NCI-H345 treated with DMSO at 0.1 percent for 48 hours (cell line): ENCODE measurements around the gene GRAP.

Source experiments
- DNase-seq: peaks from one replicate; lab custom pipeline; 2025; ENCODE audit not compliant: unreplicated experiment; lab: John Stamatoyannopoulos, UW

The GRAP gene

DNA sequence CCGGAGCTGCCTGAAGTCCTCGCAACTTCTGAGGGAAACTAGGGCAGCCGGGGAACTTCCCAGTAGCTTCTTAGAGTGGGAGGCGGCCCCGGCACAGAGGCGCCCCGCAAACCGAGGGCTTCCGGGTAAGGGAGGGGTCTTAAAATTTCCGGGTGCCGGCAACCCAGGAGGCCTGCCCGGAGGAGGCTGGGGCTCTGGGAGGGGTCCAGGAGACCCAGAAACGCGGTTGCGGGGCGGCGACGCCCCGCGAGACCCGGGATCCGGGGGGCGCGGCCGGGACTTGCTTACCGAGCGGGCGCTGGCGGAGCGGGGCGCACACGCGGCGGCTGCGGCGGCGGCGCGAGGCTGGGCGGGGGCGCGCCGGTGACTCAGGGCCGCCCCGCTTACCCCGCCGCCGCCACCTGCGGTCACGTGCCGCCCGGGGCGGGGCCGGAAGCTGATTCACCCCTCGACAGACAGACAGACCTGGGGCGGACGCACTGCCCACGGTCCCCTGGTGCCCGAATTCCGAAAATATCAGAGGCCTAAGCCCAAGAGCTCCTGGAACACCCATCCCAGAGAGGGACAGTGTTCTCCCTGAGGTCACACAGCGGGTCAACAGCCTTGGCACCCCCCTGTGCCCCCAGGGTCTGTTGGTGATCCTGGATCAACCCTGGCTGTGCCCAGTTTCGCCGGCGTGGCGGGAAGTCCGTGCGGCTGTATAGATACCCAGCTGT lies 42.2 kb downstream of the GRAP start, which contains the start of gene FAM83G:
TSS of gene FAM83G (minus strand) at position 344 of the 716 bp plus-strand sequence. CDS start 723 bp downstream, outside the sequence.
- DNase-seq = no peak

DNA sequence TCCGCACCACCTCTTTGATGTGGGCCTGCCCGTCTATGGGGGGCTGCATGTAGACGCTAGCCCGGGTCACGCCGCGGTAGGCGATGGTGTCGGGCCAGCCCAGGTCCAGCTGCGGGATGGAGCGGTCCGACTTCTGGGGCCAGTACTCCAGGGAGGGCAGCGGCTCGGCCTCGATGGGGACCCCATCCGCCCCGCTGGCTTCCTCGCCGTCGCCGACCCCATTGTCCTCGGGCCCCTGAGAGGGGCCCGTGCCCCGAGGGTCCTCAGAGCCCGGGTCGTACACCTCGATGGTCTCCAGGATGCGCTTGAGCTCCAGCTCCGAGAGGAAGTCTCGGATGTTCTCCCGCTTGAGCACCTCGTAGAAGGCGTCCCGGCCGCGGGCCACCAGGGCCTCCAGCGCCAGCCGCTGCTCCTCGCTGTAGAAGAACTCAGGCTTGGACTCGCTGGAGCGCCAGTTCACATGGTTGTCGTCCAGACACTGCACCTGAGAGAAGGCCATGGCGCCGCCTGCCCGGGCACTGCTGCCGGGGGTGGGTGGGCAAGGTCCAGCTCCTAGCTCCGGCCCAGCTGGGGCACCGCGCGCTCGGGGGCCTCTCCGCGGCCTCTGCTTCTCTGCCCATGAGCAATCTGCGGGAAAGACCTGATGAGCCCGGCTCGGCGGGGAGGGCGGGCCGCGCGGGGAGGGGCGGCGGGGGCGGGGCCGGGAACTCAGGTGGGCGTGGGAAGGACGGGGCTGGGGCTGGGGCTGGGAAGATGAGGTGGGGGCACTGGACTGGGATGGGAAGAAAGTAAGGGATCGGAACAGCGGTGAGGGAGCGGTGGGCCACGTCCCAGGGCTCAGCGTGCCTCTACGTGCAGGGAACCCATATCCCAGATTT lies 43.0 kb downstream of the GRAP start:
- DNase-seq = no peak

DNA sequence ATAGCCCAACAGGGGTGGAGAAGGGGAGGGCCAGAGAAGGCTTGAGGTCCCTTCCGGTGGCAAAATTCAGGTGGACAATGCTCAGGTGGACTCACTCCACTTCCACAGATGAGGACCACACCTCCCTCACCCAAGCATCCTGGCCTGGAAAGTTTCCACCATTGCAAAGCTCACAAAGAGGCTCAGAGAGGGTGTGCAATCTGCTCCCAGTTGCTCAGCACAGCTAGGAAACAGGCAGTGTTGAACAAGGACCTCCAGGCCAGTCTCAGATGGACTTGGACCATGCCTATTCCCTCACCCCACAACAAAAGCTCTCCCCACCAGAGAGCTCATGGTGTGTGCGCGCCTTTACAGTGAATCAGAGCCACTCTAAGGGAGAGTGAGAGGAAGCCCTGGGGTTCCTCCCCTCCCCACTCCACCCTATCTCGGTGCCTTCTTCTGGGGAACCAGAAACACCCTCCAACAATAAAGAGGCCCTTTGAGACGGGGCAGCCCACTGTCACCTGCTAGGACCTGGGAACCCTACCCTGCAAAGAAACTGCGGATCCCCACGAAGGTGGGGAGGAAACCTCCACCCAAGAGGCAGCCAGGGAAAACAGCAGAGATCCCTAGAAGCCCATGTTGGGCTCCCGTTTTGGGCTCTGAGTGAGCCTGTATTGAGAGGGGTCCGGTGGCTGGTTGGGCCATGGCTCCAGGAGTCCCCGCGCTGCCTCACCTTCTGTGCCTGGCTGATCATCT lies 43.8 kb downstream of the GRAP start:
- no peak for DNase-seq

DNA sequence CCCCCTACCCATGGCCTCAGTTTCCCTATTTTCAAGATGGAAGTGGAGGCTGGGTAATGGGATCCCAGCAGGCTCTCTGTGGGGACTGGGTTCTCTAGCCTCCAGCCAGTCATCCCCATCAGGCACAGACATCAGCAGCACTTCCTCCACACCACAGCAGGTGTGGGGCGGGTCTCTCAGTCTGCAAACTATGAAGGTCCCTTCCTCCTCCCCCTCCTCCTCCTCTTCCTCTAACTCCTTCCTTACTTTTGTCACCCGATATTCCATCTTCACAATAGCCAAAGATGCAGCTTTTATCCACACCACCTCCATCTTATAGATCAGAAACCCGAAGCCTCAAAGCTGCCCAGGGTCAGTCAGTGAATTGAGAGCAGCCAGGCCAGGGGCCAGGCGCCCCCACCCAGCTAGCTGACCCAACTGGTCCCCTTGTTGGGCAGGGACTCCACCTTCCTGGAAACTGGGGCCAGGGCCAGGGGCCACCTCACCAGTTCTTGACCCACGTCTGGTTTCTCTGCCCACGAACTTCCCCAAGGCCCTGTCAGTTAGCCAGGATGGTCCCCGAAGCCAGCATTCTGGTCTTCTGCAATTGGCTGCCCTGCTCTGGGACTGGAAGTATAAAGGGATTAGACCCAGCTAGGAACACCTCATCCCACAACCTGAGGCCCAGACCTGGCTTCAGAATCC lies 44.7 kb downstream of the GRAP start:
- no peak for DNase-seq

DNA sequence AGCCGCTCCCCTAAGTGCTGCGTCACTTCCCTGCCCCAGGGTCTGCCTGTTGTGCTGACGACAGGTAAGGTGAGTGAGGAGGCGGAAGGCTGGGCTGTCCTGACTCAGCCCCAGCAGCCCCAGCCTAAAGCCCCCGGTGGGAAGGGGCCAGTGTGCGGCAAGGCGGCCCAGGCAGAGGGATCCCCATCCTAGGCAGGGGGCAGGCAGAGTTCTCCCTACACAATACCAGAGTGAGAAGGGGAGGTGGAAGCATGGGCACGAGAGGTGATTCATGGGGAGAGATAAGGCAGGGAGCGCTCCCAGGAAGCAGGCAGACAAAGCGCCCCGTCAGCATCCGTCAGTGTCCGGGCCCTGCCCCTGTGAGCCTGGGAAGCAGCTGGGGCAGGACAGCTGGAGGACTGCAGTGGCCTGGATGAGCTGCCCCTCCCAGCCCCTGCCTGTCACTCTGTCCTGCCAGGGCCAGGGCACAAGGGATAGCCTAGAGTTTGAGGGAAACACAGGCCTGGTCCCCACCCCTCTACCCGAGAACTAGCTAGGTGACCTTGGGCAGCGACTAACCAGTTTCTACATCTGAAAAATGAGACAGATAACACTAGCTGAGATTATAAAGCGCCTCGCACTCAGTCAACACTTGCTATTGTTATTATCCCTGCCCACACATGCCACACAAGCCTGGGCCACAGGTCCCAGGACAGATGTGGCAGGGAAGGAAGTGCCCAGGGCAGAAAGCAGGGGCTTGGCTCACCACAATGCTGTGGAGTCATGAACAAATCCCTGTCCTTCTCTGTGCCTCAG lies 46.0 kb downstream of the GRAP start:
- DNase-seq = no peak

DNA sequence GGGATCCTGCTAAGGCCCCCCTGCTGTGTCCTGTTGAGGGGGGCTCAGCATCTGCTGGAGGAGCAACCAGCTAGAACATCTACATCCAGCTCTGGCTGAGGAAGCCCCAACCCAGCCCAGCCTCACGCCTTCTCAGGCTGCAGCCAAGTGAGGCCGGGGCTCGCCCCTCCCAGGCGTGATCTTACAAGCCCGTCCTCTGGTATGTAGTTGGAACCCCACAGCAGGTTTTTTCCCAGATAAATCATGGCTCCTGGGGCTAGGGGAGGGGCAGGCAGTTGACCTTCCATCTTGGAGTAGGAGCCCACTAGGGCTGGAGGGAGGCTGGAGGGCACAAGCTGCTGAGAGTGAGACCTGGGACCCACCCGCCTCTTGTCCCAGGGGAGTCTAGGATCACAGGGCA lies 46.8 kb downstream of the GRAP start:
- no peak for DNase-seq

DNA sequence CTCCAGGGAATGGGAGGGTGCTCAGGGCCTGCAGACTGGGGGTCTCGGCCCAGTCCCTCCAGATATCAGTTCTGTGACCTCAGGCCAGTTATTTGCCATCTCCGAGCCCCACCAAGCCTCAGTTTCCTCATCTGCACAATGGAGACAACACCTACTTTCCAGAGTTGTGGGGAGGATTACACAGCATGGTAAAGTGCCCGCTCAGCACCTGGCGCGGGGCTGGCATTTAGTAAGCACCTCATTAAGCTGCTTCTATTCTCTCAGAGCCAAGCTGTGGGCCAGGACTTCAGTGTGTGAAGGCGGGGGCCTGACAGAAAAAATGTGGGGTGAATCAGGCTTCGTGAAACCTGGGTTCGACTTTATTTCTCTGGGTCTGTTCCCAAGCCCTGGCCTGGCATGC lies 47.4 kb downstream of the GRAP start:
- no peak for DNase-seq

- no peak for DNase-seq
Observed at GRCh38 chr17:18997650-18998196, 49.0 kb downstream of the GRAP start.

DNA sequence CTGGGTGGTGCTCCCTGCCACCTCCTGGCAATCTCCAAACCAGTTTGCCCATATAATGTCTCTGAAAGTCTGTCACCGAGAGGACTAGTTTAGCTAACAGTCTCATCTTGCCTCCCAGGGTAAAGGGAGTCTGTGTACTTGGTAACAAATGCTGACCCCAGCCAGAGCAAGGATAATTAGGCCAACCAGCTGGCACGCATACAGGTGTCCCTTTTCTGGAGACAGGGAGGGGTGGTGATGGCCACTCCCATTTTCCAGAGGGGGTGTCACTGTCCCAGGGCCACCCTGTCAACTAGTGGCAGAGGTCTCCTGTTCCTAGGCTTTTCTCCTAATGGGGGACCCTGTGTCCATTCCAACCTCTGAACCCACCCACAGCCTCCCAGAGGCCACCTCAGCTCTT lies 50.3 kb downstream of the GRAP start:
- DNase-seq = no peak

DNA sequence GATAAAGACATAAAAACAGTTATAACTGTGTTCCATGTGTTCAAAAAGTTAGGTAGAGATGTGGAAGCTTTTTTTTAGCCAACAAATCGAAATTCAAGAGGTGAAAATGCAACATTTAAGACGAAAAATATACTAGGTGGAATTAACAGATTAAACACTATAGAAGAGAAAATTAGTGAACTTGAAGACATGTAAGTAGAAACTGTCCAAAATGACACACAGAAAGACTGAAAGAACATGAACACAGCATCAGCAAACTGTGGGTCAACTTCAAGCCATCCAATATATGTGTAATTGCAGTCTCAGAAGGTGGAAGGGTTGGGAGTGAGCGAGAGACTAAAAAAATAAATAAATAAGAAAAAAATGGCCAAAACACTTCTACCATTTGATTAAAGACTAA lies 51.5 kb downstream of the GRAP start:
- no peak for DNase-seq

- DNase-seq = no peak
Observed at GRCh38 chr17:18994631-18995030, 52.1 kb downstream of the GRAP start.

GRCh38 chr17:18993905-18994526 lies 52.7 kb downstream of the GRAP start:
- DNase-seq = no peak

GRCh38 chr17:18992454-18993130 lies 54.2 kb downstream of the GRAP start:
- DNase-seq = no peak

DNA sequence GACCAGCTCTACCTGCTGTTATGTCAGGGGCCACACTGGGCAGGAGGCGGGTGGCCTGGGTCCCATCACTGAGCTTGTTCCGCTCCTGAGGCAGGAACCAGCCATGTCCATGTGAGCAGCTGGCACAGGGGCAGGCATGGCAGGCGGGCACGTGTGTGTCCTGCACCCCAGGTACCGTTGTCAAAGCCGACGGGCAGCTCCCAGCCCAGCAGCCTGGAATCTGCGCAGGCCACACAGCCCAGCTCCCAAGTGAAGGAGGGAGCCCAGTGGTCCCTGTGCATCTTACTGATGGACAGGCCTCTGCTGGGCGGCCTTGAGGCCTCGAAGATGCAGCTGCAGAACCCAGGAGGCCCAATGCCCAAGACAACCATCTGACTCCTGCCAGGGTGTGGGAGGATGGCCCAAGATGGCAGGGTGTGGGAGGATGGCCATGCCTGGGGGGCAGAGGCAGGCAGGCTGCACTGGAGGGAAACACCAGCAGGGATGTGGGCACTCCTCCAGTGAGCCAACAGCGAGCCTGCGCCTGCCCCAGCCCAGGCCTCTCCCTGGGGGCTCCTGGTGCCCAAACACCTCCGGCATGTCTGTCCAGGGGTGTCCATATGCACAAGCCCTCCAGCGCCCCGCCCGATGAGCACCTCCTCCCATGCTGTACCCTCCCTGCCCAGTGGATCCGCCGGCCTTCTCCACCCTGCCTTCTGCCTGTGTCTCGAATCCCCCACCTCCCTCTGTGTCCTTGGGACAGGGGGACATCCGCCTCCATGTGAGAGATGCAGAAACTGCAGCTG lies 55.0 kb downstream of the GRAP start:
- DNase-seq = no peak

- no peak for DNase-seq
Observed at GRCh38 chr17:18990331-18990730, 56.4 kb downstream of the GRAP start.

GRCh38 chr17:18988546-18989173 lies 58.1 kb downstream of the GRAP start:
- DNase-seq = no peak

GRCh38 chr17:18987862-18988545 lies 58.8 kb downstream of the GRAP start:
- DNase-seq = no peak
